Measurements from ENCODE around the gene SAMD4A.

DNA sequence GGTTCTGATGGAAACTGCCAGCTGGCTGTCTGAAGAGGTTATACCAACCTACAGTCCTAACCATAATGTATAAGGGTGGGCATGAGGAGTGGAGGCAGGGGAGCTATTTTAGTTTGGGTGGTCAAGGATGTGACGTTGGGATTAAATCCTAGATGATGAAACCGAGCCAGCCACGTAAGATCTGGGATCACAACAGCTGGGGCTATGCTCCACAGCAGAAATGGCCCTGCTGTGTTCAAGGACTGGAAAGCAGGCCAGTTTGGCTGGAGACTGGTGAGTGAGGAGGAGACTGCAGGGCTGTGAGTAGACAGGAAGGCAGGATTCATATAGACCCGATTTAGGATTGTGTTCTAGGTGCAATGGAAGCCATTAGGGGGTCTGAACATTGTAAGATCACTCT is 66.1 kb downstream of the SAMD4A start:
- TF ChIP-seq, protein P1, sequence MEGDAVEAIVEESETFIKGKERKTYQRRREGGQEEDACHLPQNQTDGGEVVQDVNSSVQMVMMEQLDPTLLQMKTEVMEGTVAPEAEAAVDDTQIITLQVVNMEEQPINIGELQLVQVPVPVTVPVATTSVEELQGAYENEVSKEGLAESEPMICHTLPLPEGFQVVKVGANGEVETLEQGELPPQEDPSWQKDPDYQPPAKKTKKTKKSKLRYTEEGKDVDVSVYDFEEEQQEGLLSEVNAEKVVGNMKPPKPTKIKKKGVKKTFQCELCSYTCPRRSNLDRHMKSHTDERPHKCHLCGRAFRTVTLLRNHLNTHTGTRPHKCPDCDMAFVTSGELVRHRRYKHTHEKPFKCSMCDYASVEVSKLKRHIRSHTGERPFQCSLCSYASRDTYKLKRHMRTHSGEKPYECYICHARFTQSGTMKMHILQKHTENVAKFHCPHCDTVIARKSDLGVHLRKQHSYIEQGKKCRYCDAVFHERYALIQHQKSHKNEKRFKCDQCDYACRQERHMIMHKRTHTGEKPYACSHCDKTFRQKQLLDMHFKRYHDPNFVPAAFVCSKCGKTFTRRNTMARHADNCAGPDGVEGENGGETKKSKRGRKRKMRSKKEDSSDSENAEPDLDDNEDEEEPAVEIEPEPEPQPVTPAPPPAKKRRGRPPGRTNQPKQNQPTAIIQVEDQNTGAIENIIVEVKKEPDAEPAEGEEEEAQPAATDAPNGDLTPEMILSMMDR (IDR thresholded peaks at IDR 0.05) = no peak
- TF ChIP-seq POLR2A (IDR thresholded peaks at IDR 0.05) = no peak
